IMR-90 (cell line): ENCODE results near the gene MIR17HG.

Experiments used
- BHLHE40 ChIP-seq: fragments of 150-350 bp; IDR thresholded peaks from 2 replicates; pipeline ENCODE4 v1.6.1; 2016; ENCODE audit warnings: mild to moderate bottlenecking, low read depth, low read length
- CTCF ChIP-seq: conservative IDR thresholded peaks from 2 replicates; pipeline ENCODE4 v1.5.1; 2012; ENCODE audit warnings: mild to moderate bottlenecking, low read depth, low read length, improper control_type of control experiment
- FOS ChIP-seq: fragments of 150-350 bp; IDR thresholded peaks from 2 replicates; pipeline ENCODE4 v1.6.1; 2016; ENCODE audit warnings: low read depth, low read length
- MAFK ChIP-seq: IDR thresholded peaks from 2 replicates; pipeline ENCODE4 v1.6.1; 2012; ENCODE audit warnings: low read depth, low read length, improper control_type of control experiment
- POLR2A ChIP-seq: IDR thresholded peaks from 2 replicates; pipeline ENCODE4 v1.6.1; 2012; ENCODE audit warnings: mild to moderate bottlenecking, low read depth, low read length
- RAD21 ChIP-seq: IDR thresholded peaks from 2 replicates; pipeline ENCODE4 v1.6.1; 2012; ENCODE audit warnings: low read length, improper control_type of control experiment
- RCOR1 ChIP-seq: IDR thresholded peaks from 2 replicates; pipeline ENCODE4 v1.6.1; 2012; ENCODE audit warnings: mild to moderate bottlenecking, low read length, improper control_type of control experiment; ENCODE audit not compliant: insufficient replicate concordance
- RFX5 ChIP-seq: IDR thresholded peaks from 2 replicates; pipeline ENCODE4 v1.8.0; 2012; ENCODE audit warnings: low read depth, mild to moderate bottlenecking, low read length, moderate library complexity
- SMC3 ChIP-seq: fragments of 150-350 bp; IDR thresholded peaks from 2 replicates; pipeline ENCODE4 v1.6.1; 2016; ENCODE audit warnings: low read depth, mild to moderate bottlenecking, antibody characterized with exemption, low read length, moderate library complexity

GRCh38 chr13:91347202-91347995 is at the start of gene MIR17HG:
- TF ChIP-seq CTCF (no peak), RFX5 (no peak), POLR2A (peak; percentile 76), SMC3 (no peak), MAFK (no peak), FOS (no peak), BHLHE40 (peak; percentile 21; the same call in 1 of the 2 replicates), RAD21 (no peak), RCOR1 (no peak)
